GM12878 (cell line): ENCODE data around the gene PAK3. TPM values are rescaled to one million over a fixed set of nuclear protein-coding genes. Genes with fewer than 3 reads are reported as not detected.

Experiments
- ATAC-seq: fragments of 200-7000 bp; cut with Tn5 transposase; 3 replicates; pipeline ENCODE4 v1.9.1; 2020; ENCODE audit warnings: mild to moderate bottlenecking, moderate library complexity
- BruUV-seq: library from RNA; stranded (reverse); fragments of 400-500 nt; replicated peaks from 2 replicates; lab custom pipeline; 2021; lab: Mats Ljungman, UMichigan
- CTCF ChIA-PET: fragments of 300-600 bp; sonication (Branson Sonifier 250); formaldehyde crosslinking; extraction: SDS; loops from one replicate; lab custom pipeline; 2021; ENCODE audit warnings: inconsistent platforms; lab: Yijun Ruan, JAX
- POLR2A ChIA-PET: fragments of 350-600 bp; formaldehyde crosslinking; extraction: SDS; loops from one replicate; lab custom pipeline; 2021; ENCODE audit warnings: inconsistent platforms; lab: Charles Lee
- RAD21 ChIA-PET: fragments of 300-600 bp; sonication (Branson Sonifier 250); formaldehyde crosslinking; loops from one replicate; lab custom pipeline; 2023; ENCODE audit warnings: antibody characterized with exemption; ENCODE audit not compliant: unreplicated experiment; lab: Charles Lee
- SMC1A ChIA-PET: fragments of 300-600 bp; sonication (Branson Sonifier 250); formaldehyde crosslinking; loops from one replicate; lab custom pipeline; 2023; ENCODE audit not compliant: unreplicated experiment, uncharacterized antibody; lab: Charles Lee
- DNase-seq: peaks from one replicate; pipeline ENCODE4 v3.0.0-alpha.2; 2011; ENCODE audit warnings: low read depth, low spot score
- FAIRE-seq: peaks from 3 replicates; lab custom pipeline; 2011; peaks lifted over from hg19 to GRCh38; lab: Jason Lieb, UNC
- H2AFZ ChIP-seq: 2 replicates; pipeline ENCODE4 v1.6.0; 2011; ENCODE audit warnings: low read depth, low read length, control low read depth; ENCODE audit not compliant: control insufficient read depth
- H3K27ac ChIP-seq: 2 replicates; pipeline ENCODE4 v1.5.1; 2011; ENCODE audit warnings: control low read depth; ENCODE audit not compliant: control insufficient read depth, insufficient read depth
- H3K27me3 ChIP-seq, 2 experiments: replicated peaks in 1 of 2; 2 replicates each; pipeline versions ENCODE4 v1.6.0 to v1.6.1; 2011; ENCODE audit warnings: low read length in 1 of 2; ENCODE audit not compliant: control insufficient read depth in 2 of 2, insufficient read depth in 2 of 2
- H3K36me3 ChIP-seq, 2 experiments: 2 replicates each; pipeline ENCODE4 v1.5.1; 2011; ENCODE audit warnings: low read length in 1 of 2; ENCODE audit not compliant: control insufficient read depth in 2 of 2, insufficient read depth in 2 of 2
- H3K4me1 ChIP-seq: 2 replicates; pipeline ENCODE4 v1.6.1; 2011; ENCODE audit warnings: mild to moderate bottlenecking, low read length, moderate library complexity, mixed read lengths; ENCODE audit not compliant: control insufficient read depth, insufficient read depth
- H3K4me2 ChIP-seq: 2 replicates; pipeline ENCODE4 v1.6.0; 2011; ENCODE audit warnings: control low read depth; ENCODE audit not compliant: control insufficient read depth, insufficient read depth
- H3K4me3 ChIP-seq: fragments of 200-600 bp; sonication (generic); 2 replicates; pipeline ENCODE4 v1.5.1; 2016
- H3K79me2 ChIP-seq: 2 replicates; pipeline ENCODE4 v1.6.0; 2011; ENCODE audit warnings: low read length; ENCODE audit not compliant: control insufficient read depth, insufficient read depth
- H3K9ac ChIP-seq: 2 replicates; pipeline ENCODE4 v1.8.0; 2011; ENCODE audit warnings: low read length, control low read depth, mixed read lengths; ENCODE audit not compliant: control insufficient read depth, insufficient read depth
- H3K9me3 ChIP-seq: replicated peaks from 3 replicates; pipeline ENCODE4 v1.5.1; 2011; ENCODE audit warnings: mild to moderate bottlenecking, low read length; ENCODE audit not compliant: control insufficient read depth, insufficient read depth
- H4K20me1 ChIP-seq: 2 replicates; pipeline ENCODE4 v1.6.0; 2011; ENCODE audit not compliant: control insufficient read depth, insufficient read depth
- CBX5 ChIP-seq: sonication (generic); IDR thresholded peaks from 2 replicates; pipeline ENCODE4 v1.6.1; 2016; ENCODE audit warnings: low read depth, moderate library complexity, mild to moderate bottlenecking, inconsistent platforms
- EED ChIP-seq: sonication (generic); IDR thresholded peaks from 2 replicates; pipeline ENCODE4 v1.6.1; 2016; ENCODE audit warnings: antibody characterized with exemption, low read depth
- ELK1 ChIP-seq: IDR thresholded peaks from 2 replicates; pipeline ENCODE4 v1.6.1; 2012; ENCODE audit warnings: low read depth, low read length, improper control_type of control experiment
- EZH2 ChIP-seq: IDR thresholded peaks from 2 replicates; pipeline ENCODE4 v1.6.1; 2012; ENCODE audit warnings: low read depth, mild to moderate bottlenecking, control low read depth, inconsistent platforms, low read length, borderline replicate concordance; ENCODE audit not compliant: control insufficient read depth
- MEF2B ChIP-seq: fragments of 450-650 bp; IDR thresholded peaks from 2 replicates; pipeline ENCODE4 v1.6.1; 2018; ENCODE audit warnings: mild to moderate bottlenecking, moderate library complexity; ENCODE audit not compliant: partially characterized antibody, poor library complexity, severe bottlenecking
- NR2C1 ChIP-seq: fragments of 450-650 bp; IDR thresholded peaks from 2 replicates; pipeline ENCODE4 v1.6.1; 2017; ENCODE audit warnings: antibody characterized with exemption, mild to moderate bottlenecking, moderate library complexity
- PAX8 ChIP-seq: fragments of 450-650 bp; IDR thresholded peaks from 2 replicates; pipeline ENCODE4 v1.6.1; 2017; ENCODE audit warnings: mild to moderate bottlenecking, moderate library complexity
- YY1 ChIP-seq: IDR thresholded peaks from 2 replicates; pipeline ENCODE4 v1.6.1; 2011; ENCODE audit warnings: low read depth, mild to moderate bottlenecking, low read length
- WGBS: methylation state at CpG from one replicate; pipeline ENCODE4 v1.1.6; 2016; ENCODE audit warnings: low lambda C conversion rate; ENCODE audit not compliant: insufficient replicate concordance, insufficient coverage; ENCODE audit errors: missing lambda C conversion rate; 5-methylcytosine and 5-hydroxymethylcytosine counted together
- in situ Hi-C: fragments of 300-500 bp; cut with MboI; formaldehyde crosslinking; loops from 9 replicates; pipeline ENCODE4 v1.14.3; 2018; ENCODE audit warnings: mixed read lengths
- intact Hi-C: fragments of 100-400 bp; cut with micrococcal nuclease; formaldehyde crosslinking; loops from one replicate; pipeline ENCODE4 v1.14.2; 2022; ENCODE audit not compliant: unreplicated experiment
- polyA plus RNA-seq, 11 experiments: library from polyadenylated mRNA; depleted of rRNA in 4 of 11; unstranded in 6 of 11; stranded (reverse) in 5 of 11; fragments of >200 nt; fragmentation: Nextera tagmentation in 4 of 11; fragmentation: Illumina TruSeq in 1 of 11; extraction: Ambion mirVana in 4 of 11; extraction: Trizol in 1 of 11; gene quantifications; 1 replicate in 1 of 11; 2 replicates in 10 of 11; pipeline versions ENCODE4 v1.2.1 to v1.2.3, GENCODE V29; 2011 to 2016; ENCODE audit warnings: inconsistent platforms in 2 of 11, missing spikeins in 2 of 11, low read depth in 1 of 11
- total RNA-seq, 4 experiments: library from RNA; depleted of rRNA in 3 of 4; stranded (reverse); fragments of >200 nt in 3 of 4; fragmentation: Illumina TruSeq in 1 of 4; extraction: Trizol in 1 of 4; gene quantifications; 2 replicates each; pipeline versions ENCODE4 v1.2.1 to v1.2.3, GENCODE V29; 2013 to 2021

Gene PAK3
- total and polyA plus RNA-seq, 10 of the 15 experiments (the other 5 are each of a cell fraction or from before 2014, with no cell fraction given): 0.02 to 0.10 (median 0.04) TPM; not detected in 6

GRCh38 chrX:111123606-111124179, 27.7 kb downstream of the PAK3 start:
- H3K27me3 ChIP-seq: no peaks in the 10 kb centered on the region
- intact Hi-C loops: no loop called here

More at GRCh38 chrX:111123606-111124179, 27.7 kb downstream of the PAK3 start:
- Histone ChIP-seq H3K4me3 (0 out of 2 replicates have a peak overlapping the region, but pooled peaks have one; percentile 53), H3K79me2 (no peaks in the 10 kb centered on the region), H3K36me3 (no peaks in the 10 kb centered on the region), H3K4me1 (no peaks in the 10 kb centered on the region), H3K9ac (no peak overlapping the region), H4K20me1 (no peaks in the 10 kb centered on the region), H3K4me2 (0 out of 2 replicates have a peak overlapping the region, but pooled peaks have one; percentile 62), H2AFZ (peak overlapping the region; percentile 86), H3K27ac (no peak overlapping the region), H3K9me3 (no peaks in the 10 kb centered on the region)
- CTCF ChIA-PET: interaction anchor here (0.8 to 1.5 kb wide), 6 partner anchors 9 to 45 kb away, joined by 3 to 6 read pairs (median 4); no protein-coding TSS in a partner anchor
- TF ChIP-seq NR2C1: no peak
- TF ChIP-seq ELK1: no peak
- TF ChIP-seq MEF2B: no peak
- no peak for TF ChIP-seq PAX8
- TF ChIP-seq CBX5: no peak
- TF ChIP-seq YY1: no peak
- no peak for TF ChIP-seq EED
- TF ChIP-seq EZH2: no peak
- FAIRE-seq (no peak), ATAC-seq (peak; percentile 67), DNase-seq (no peak)
- POLR2A ChIA-PET: interaction anchor here (0.6 kb wide), 1 partner anchor 1554 kb away, joined by 3 read pairs; no protein-coding TSS in a partner anchor
- RAD21 ChIA-PET: no interaction called here
- in situ Hi-C loops: no loop called here
- BruUV-seq: no TSS peak
- 0% methylated on average over 2 of the region's 2 CpGs for WGBS
- SMC1A ChIA-PET: interaction anchor here (2.0 kb wide), 1 partner anchor 8 kb away, joined by 9 read pairs; no protein-coding TSS in a partner anchor
